OCI-LY7 (cell line): ENCODE measurements around the gene GREM2. TPM values are rescaled to one million over a fixed set of nuclear protein-coding genes. Genes with fewer than 3 reads are reported as not detected.

ENCODE experiments used
- BruUV-seq: library from RNA; stranded (reverse); fragments of 400-500 nt; replicated peaks from 2 replicates; lab custom pipeline; 2021; lab: Mats Ljungman, UMichigan
- CTCF ChIA-PET: fragments of 300-600 bp; sonication (Branson Sonifier 250); formaldehyde crosslinking; loops from one replicate; lab custom pipeline; 2022; ENCODE audit warnings: antibody characterized with exemption; ENCODE audit not compliant: unreplicated experiment; lab: Charles Lee
- POLR2A ChIA-PET: fragments of 300-600 bp; sonication (Branson Sonifier 250); formaldehyde crosslinking; loops from one replicate; lab custom pipeline; 2022; ENCODE audit warnings: antibody characterized with exemption; lab: Charles Lee
- DNase-seq: peaks from one replicate; pipeline ENCODE4 v3.0.0-alpha.2; 2015; ENCODE audit warnings: low spot score
- H2AFZ ChIP-seq: fragments of 200-600 bp; sonication (generic), shearing (Covaris generic); 2 replicates; pipeline ENCODE4 v1.6.1; 2014; ENCODE audit warnings: mild to moderate bottlenecking, antibody characterized with exemption, low read length, moderate library complexity
- H3K27ac ChIP-seq: fragments of 200-600 bp; sonication (generic); 2 replicates; pipeline ENCODE4 v1.5.1; 2014; ENCODE audit warnings: mixed run types, low read depth, mild to moderate bottlenecking, moderate library complexity, low read length, inconsistent platforms; ENCODE audit not compliant: poor library complexity, severe bottlenecking
- H3K36me3 ChIP-seq: fragments of 200-600 bp; sonication (generic); 2 replicates; pipeline ENCODE4 v1.6.1; 2014; ENCODE audit warnings: mild to moderate bottlenecking, antibody characterized with exemption, low read length, moderate library complexity, mixed read lengths; ENCODE audit not compliant: insufficient read depth
- H3K4me1 ChIP-seq: fragments of 200-600 bp; sonication (generic); 2 replicates; pipeline ENCODE4 v1.5.1; 2014; ENCODE audit warnings: mild to moderate bottlenecking, low read length; ENCODE audit not compliant: insufficient read depth, poor library complexity, severe bottlenecking
- H3K4me2 ChIP-seq: fragments of 200-600 bp; sonication (generic); 2 replicates; pipeline ENCODE4 v1.6.1; 2014; ENCODE audit warnings: mild to moderate bottlenecking, low read length
- H3K4me3 ChIP-seq: fragments of 200-600 bp; sonication (generic); 2 replicates; pipeline ENCODE4 v1.5.1; 2014; ENCODE audit warnings: mild to moderate bottlenecking, low read depth, low read length; ENCODE audit not compliant: poor library complexity, severe bottlenecking
- H3K79me2 ChIP-seq: fragments of 200-600 bp; sonication (generic); 2 replicates; pipeline ENCODE4 v1.6.1; 2016; ENCODE audit warnings: low read depth, mild to moderate bottlenecking, low read length, moderate library complexity, mixed read lengths; ENCODE audit not compliant: insufficient read depth
- H3K9me2 ChIP-seq: fragments of 200-600 bp; sonication (generic); 2 replicates; pipeline ENCODE4 v1.6.1; 2016; ENCODE audit warnings: mild to moderate bottlenecking, low read length, mixed read lengths; ENCODE audit not compliant: insufficient read depth
- H3K9me3 ChIP-seq: fragments of 200-600 bp; sonication (generic); 2 replicates; pipeline ENCODE4 v1.6.1; 2014; ENCODE audit warnings: mild to moderate bottlenecking, mixed run types, low read length, mixed read lengths
- H4K20me1 ChIP-seq: fragments of 200-600 bp; sonication (generic); 2 replicates; pipeline ENCODE4 v1.6.1; 2014; ENCODE audit warnings: mild to moderate bottlenecking, antibody characterized with exemption, low read length, moderate library complexity, mixed read lengths; ENCODE audit not compliant: insufficient read depth
- CTCF ChIP-seq: fragments of 200-600 bp; sonication (generic); conservative IDR thresholded peaks from 2 replicates; pipeline ENCODE4 v1.5.1; 2014; ENCODE audit warnings: mild to moderate bottlenecking, antibody characterized with exemption, low read length, moderate library complexity, mixed read lengths
- EZH2phosphoT487 ChIP-seq: fragments of 200-600 bp; sonication (generic); IDR thresholded peaks from 2 replicates; pipeline ENCODE4 v1.6.1; 2018; ENCODE audit warnings: low read depth, borderline replicate concordance, mild to moderate bottlenecking, mixed run types, antibody characterized with exemption, low read length, moderate library complexity, mixed read lengths
- intact Hi-C: fragments of 100-400 bp; cut with micrococcal nuclease; formaldehyde crosslinking; loops from one replicate; pipeline ENCODE4 v1.10.0; 2022; ENCODE audit not compliant: unreplicated experiment
- total RNA-seq, 2 experiments: library from RNA; depleted of rRNA in 1 of 2; stranded (reverse); fragments of >200 nt in 1 of 2; shearing (Covaris generic) in 1 of 2; gene quantifications; 2 replicates each; pipeline ENCODE4 v1.2.3, GENCODE V29; 2014 to 2022

Gene GREM2
- total RNA-seq, 2 experiments from 2014 or later, result not detected

- H3K79me2 ChIP-seq, result no peaks in the 10 kb centered on the region
Measured at GRCh38 chr1:240599830-240600229, 12.1 kb downstream of the GREM2 start.

GRCh38 chr1:240599299-240599698 is 12.7 kb downstream of the GREM2 start:
- H3K4me3 ChIP-seq, result no peak overlapping the region
- BruUV-seq, result no TSS peak
- TF ChIP-seq CTCF (no peak), EZH2phosphoT487 (no peak)
- H3K36me3 ChIP-seq, result no peaks in the 10 kb centered on the region
- no peaks in the 10 kb centered on the region for H3K79me2 ChIP-seq
- H3K4me1 ChIP-seq, result no peaks in the 10 kb centered on the region
- no peaks in the 10 kb centered on the region for H3K9me2 ChIP-seq
- H4K20me1 ChIP-seq, result no peaks in the 10 kb centered on the region
- intact Hi-C loops, result no loop called here
- no peak overlapping the region for H3K4me2 ChIP-seq
- POLR2A ChIA-PET, result interaction anchor here (0.5 kb wide), 1 partner anchor 84 kb away, joined by 3 read pairs; no protein-coding TSS in a partner anchor
- no peak overlapping the region for H2AFZ ChIP-seq
- CTCF ChIA-PET, result no interaction called here
- no peak overlapping the region for H3K27ac ChIP-seq
- DNase-seq, result no peak
- H3K9me3 ChIP-seq, result no peaks in the 10 kb centered on the region

More at GRCh38 chr1:240599830-240600229, 12.1 kb downstream of the GREM2 start:
- no peak for TF ChIP-seq CTCF
- TF ChIP-seq EZH2phosphoT487, result no peak
- BruUV-seq, result no TSS peak
- Histone ChIP-seq H3K9me3 (no peaks in the 10 kb centered on the region), H3K4me2 (no peak overlapping the region), H2AFZ (no peak overlapping the region), H3K4me1 (no peaks in the 10 kb centered on the region), H3K4me3 (no peak overlapping the region), H4K20me1 (no peaks in the 10 kb centered on the region), H3K27ac (no peak overlapping the region), H3K36me3 (no peaks in the 10 kb centered on the region), H3K9me2 (no peaks in the 10 kb centered on the region)
- no peak for DNase-seq
- POLR2A ChIA-PET, result interaction anchor here (0.5 kb wide), 1 partner anchor 85 kb away, joined by 3 read pairs; no protein-coding TSS in a partner anchor
- CTCF ChIA-PET, result no interaction called here
- intact Hi-C loops, result no loop called here

- no peaks in the 10 kb centered on the region for H3K9me3 ChIP-seq
- H3K4me1 ChIP-seq, result no peaks in the 10 kb centered on the region
- CTCF ChIA-PET, result no interaction called here
- no peak overlapping the region for H2AFZ ChIP-seq
- intact Hi-C loops, result no loop called here
- H3K79me2 ChIP-seq, result no peaks in the 10 kb centered on the region
- H3K27ac ChIP-seq, result no peak overlapping the region
- BruUV-seq, result no TSS peak
- no peak overlapping the region for H3K4me3 ChIP-seq
- no peak overlapping the region for H3K4me2 ChIP-seq
- no peaks in the 10 kb centered on the region for H4K20me1 ChIP-seq
- H3K36me3 ChIP-seq, result no peaks in the 10 kb centered on the region
- no peak for TF ChIP-seq EZH2phosphoT487
- no peak for TF ChIP-seq CTCF
- no peak for DNase-seq
- H3K9me2 ChIP-seq, result no peaks in the 10 kb centered on the region
- POLR2A ChIA-PET, result no interaction called here
Measured at GRCh38 chr1:240598216-240599001, 13.5 kb downstream of the GREM2 start.
